Chondrocyte (in vitro differentiated cells): ENCODE data around the gene XG. TPM values are rescaled to one million over a fixed set of nuclear protein-coding genes. Genes with fewer than 3 reads are reported as not detected.
"Not testable (repeated sequence)": the region's sequence is repeated elsewhere in the genome, so short reads cannot be mapped to it uniquely, and the experiment has no call there.

ENCODE experiments used
- DNase-seq: peaks from one replicate; pipeline ENCODE4 v3.0.0; 2021; ENCODE audit warnings: mixed read lengths, low spot score
- H3K27ac Mint-ChIP-seq: one replicate; pipeline ENCODE4 v1.8.0; 2021; ENCODE audit warnings: mild to moderate bottlenecking, moderate library complexity, mixed read lengths; ENCODE audit not compliant: unreplicated experiment
- H3K27me3 Mint-ChIP-seq: 2 replicates; pipeline ENCODE4 v1.8.0; 2021; ENCODE audit warnings: low read depth, mixed read lengths
- H3K36me3 Mint-ChIP-seq: 2 replicates; pipeline ENCODE4 v1.8.0; 2021; ENCODE audit warnings: low read depth, mixed read lengths
- H3K4me1 Mint-ChIP-seq: 2 replicates; pipeline ENCODE4 v1.8.0; 2021; ENCODE audit warnings: low read depth, mild to moderate bottlenecking, mixed read lengths
- H3K4me3 Mint-ChIP-seq: one replicate; pipeline ENCODE4 v1.8.0; 2021; ENCODE audit warnings: mild to moderate bottlenecking, moderate library complexity, mixed read lengths; ENCODE audit not compliant: unreplicated experiment
- H3K9me3 Mint-ChIP-seq: 2 replicates; pipeline ENCODE4 v1.8.0; 2021; ENCODE audit warnings: low read depth, mixed read lengths
- CTCF ChIP-seq: fragments of 200-600 bp; sonication (generic); IDR thresholded peaks from 2 replicates; pipeline ENCODE4 v1.5.0; 2021; ENCODE audit warnings: antibody characterized with exemption, mild to moderate bottlenecking, moderate library complexity
- long read RNA-seq: library from polyadenylated mRNA; stranded (forward); transcript quantifications from one replicate; pipeline ENCODE4 v2.0.0, GENCODE V29; 2021
- total RNA-seq: library from RNA; stranded (reverse); gene quantifications from 3 replicates; pipeline ENCODE4 v1.2.1, GENCODE V29; 2021

XG gene
- 0.97 TPM in 1 of 3 replicates, not detected in the others for total RNA-seq
- long read RNA-seq, result 0 reads

GRCh38 chrX:2751874-2752300, at the start of gene XG:
Gene XG (plus strand): TSS chrX:2752040. CDS start chrX:2752275, 235 bp downstream.
- H3K36me3 Mint-ChIP-seq, DNase-seq, H3K4me3 Mint-ChIP-seq, H3K4me1 Mint-ChIP-seq, H3K27me3 Mint-ChIP-seq, H3K27ac Mint-ChIP-seq, H3K9me3 Mint-ChIP-seq: not testable (repeated sequence)

GRCh38 chrX:2703991-2704369, 47.9 kb upstream of the XG start:
- DNase-seq, result no peak
- Mint-ChIP-seq H3K27ac (peak overlapping the region; percentile 66), H3K9me3 (no peaks in the 10 kb centered on the region), H3K36me3 (peaks cover 8% of the 10 kb centered on the region), H3K4me3 (no peak overlapping the region), H3K27me3 (no peaks in the 10 kb centered on the region), H3K4me1 (peaks cover 69% of the 10 kb centered on the region)
- TF ChIP-seq CTCF, result no peak

- peak overlapping the region; percentile 83 for H3K27ac Mint-ChIP-seq
- H3K27me3 Mint-ChIP-seq, result no peaks in the 10 kb centered on the region
- no peaks in the 10 kb centered on the region for H3K9me3 Mint-ChIP-seq
- TF ChIP-seq CTCF, result no peak
- no peak overlapping the region for H3K4me3 Mint-ChIP-seq
- DNase-seq, result no peak
- H3K36me3 Mint-ChIP-seq, result peaks cover 6% of the 10 kb centered on the region
- peaks cover 81% of the 10 kb centered on the region for H3K4me1 Mint-ChIP-seq
Measured at GRCh38 chrX:2705046-2705832, 46.6 kb upstream of the XG start.

- Mint-ChIP-seq H3K4me3 (peak overlapping the region; percentile 29), H3K4me1 (peaks cover 79% of the 10 kb centered on the region), H3K36me3 (peaks cover 2% of the 10 kb centered on the region), H3K27ac (peak overlapping the region; percentile 89), H3K27me3 (no peaks in the 10 kb centered on the region), H3K9me3 (no peaks in the 10 kb centered on the region)
- peak; percentile 30 for TF ChIP-seq CTCF
- no peak for DNase-seq
Measured at GRCh38 chrX:2707334-2707760, 44.5 kb upstream of the XG start.

GRCh38 chrX:2708021-2708420, 43.8 kb upstream of the XG start:
- peaks cover 73% of the 10 kb centered on the region for H3K4me1 Mint-ChIP-seq
- DNase-seq, result no peak
- peaks cover 2% of the 10 kb centered on the region for H3K36me3 Mint-ChIP-seq
- no peak overlapping the region for H3K4me3 Mint-ChIP-seq
- peak overlapping the region; percentile 89 for H3K27ac Mint-ChIP-seq
- no peaks in the 10 kb centered on the region for H3K9me3 Mint-ChIP-seq
- no peak for TF ChIP-seq CTCF
- H3K27me3 Mint-ChIP-seq, result no peaks in the 10 kb centered on the region
